ENCODE measurements around the gene FAM199X.

FAM199X gene

DNA sequence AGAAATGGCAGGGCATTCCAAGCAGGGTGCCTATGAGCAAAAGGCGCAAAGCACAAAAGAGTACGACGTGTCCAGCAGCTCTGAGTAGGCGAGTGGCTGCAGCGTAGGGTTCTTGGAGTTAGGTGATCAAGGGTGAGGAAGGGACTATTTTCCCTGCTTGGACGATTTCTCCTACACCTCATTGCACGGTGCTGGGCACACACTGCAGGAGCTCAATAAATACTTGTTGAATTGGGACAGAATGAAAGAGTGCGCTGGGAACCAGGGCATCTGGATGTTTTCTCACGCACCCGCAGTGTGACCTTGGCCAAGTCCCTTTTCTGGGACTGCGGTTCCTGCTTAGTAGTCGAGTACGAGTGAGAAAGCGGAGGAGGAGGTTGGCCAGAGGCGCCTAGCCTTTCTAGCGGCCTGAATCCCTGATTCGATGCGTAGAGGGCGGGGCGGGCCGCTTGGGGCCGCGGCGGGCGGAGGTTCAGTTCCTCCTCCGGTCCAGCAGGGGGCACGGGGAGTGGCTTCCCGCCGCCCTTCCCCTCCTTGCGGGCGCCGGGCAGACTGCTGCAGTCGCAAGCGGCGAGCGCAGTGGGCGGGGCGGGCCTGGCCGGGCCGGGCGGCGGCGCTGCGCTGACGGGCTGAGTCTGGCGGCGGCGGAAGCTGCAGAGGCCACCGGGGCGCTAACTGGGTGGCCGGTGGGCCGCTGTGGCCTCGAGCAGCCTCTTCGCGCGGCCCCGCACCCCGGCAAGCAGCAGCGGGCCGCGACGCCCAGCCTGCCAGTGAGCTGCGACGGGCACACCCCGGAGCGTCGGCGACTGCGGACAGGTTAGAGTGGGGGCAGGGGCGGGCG is at the start of gene FAM199X:
Gene FAM199X, plus strand, starts transcription at position 560 of the 841 bp plus-strand sequence. CDS start 333 bp downstream, outside the sequence.
- DNase-seq = peak; percentile 47

DNA sequence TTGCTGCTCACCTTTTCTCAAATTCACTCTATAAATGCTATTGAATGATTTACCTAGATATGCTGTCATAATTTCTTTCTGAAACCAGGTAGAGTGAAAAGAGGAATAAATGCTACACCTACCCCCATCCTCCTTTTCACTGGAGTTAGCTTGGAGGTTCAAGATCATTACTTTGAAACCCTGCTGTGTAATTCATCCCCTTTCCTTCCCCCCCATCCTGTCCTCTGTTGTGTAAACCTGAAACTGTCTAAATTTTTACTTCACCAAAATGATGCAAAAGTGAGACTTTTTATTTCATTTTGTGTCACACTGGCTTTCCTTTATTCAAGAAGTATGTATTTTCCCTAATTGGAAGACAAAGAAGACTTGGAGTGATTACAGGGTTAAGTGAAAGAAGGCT is 48.5 kb upstream of the FAM199X start:
- no peak for DNase-seq

DNA sequence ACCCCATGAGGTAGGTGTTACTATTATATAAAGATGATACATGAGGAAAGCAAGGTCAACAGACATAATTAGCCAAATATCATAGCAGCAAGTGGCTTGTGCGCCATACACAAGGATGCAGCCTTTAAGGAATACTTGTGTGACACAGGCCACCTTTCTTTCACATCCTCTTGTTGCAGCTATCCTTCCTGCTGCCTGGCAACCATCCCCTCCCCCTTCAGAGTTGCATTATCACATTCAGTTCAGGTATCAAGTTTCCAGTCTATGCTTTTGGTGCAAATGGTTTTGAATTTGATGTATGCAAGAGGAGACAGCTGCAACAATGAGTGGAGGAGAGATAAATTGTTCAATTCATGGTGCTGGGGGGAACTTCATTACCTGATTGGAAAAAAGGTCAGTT is 47.5 kb upstream of the FAM199X start:
- DNase-seq = no peak

DNA sequence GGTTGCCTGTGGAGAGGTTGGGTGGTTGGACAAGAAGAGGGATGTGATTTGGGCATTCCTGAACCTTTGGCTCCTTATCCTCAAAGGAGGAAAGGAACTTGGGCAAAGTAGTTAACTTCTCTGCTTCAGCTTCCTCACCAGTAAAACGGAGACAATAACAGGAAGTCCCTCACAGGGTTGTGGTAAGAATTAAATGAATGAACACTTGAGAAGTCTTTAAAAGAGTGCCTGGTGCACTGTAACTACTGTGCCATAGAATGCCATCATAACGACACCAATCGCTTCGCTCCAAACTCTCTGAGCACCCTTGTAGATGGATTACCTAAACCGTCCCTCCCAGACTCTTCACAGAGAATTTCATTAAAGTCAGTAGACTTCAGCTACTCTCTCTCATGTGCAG is 43.4 kb upstream of the FAM199X start:
- DNase-seq = no peak

DNA sequence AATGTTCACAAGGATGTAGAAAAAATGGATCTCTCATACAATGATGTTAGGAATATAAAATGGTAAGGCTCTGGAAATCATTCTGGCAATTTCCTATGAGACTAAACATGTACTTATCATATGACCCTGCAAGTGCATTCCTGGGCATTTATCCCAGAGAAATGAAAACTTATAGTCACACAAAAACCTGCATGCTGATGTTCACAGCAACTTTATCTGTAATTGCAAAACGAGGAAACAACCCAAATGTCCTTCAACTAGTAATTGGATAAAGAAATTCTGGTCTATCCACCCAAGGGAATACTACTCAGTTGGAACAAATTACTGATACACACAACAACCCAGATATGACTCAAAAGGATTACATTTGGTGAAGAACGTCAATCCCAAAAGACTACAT is 39.4 kb upstream of the FAM199X start:
- no peak for DNase-seq

DNA sequence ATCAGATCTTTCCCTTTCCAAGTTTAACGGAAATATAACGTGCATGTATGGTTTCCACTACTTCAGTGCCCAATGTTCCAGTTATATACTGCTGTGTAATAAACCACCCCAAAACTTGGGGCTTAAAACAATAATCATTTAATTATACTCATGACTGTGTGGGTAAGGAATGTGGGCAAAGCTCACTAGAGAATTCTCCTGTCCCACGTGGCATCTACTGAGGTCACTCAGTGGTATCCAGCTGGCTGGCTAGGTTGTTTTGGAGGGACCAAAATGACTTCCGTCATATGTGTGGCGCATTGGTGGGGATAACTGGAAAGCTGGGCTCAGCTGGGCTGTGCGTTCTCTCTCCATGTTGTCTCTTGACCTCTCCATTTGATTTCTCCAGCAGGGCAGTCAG is 35.4 kb upstream of the FAM199X start:
- DNase-seq = no peak

DNA sequence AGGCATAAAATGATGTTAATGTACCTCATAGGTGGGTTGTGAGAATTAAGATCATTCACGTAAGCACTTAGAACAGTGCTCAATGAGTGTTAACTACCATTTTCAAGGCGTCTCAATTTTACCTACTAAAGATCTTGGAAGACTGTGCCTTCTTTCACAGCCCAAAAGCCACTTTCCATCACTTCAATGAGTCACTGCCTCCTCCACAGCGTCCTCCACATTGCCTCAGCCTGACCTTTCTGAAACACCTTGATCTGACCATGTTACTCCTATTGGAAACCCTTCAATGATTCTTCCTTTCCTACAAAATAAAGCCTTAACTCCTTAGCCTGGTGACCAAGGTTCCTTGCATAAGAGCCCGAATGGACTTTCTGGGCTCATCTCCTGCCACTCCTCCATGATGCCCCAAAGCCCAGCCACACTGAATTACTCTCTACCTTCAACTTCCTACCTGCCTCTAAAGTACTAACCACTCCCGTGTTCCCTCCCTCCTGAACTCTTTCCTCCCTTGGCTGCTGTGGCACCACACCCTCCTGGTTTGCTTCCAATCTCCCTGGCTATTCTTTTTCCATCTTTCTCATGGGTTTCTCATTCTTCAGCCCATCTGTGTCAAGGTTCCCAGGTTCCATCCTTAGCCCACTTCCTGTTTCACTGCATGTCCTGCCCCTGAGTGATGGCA is 31.5 kb upstream of the FAM199X start:
- DNase-seq = no peak

DNA sequence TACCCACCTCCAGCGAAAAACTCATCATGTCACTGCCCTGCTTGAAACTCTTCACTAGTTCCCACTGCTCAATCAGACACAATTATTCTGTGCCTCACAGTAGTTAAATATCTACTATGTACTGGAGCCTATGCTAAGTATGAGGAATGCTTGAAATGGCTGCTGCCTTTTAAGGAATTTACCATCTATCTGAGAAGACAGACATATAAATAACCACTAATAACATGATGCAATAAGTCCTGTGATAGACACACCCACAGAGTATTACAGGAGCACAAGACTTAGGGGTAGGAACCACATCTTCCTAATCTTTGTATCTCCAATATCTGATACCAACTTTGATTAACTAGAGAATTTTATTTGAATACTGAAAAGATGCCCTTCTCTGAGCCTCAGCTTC is 30.6 kb upstream of the FAM199X start:
- DNase-seq = no peak

DNA sequence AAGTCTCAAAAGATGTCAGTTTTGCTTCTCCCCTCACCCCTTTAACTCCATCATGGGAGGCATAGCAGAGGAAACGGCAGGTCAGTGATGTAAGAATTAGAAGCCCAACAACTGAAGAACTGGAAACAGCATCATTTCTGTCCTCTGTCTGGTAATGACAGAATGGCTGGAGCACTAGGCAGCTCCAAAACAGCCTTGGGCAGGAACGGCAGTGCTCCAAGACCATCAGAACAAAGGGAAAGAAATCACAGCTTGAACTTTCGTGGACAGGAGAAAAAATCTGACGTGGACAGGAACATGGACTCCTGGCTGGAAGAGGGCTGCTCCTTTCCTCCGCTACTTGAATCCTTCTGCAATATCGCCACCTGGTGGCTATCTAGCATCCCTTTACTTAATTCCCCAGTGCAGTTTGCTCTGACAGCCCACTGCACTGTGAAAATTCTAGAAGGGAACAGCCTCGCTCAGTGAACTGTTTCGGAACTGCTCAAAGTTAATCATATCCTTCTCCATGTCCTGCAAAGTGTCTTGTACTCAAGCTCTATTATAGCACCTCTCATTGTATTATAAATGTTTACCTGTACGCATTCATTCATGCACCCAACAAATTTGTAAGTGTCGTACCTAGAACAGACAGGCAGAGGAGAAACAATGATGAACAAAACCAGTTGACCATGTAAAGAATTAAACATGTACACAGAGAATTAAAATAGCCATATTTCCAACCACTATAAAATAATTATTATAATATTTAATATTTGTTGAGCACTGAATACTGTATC is 29.8 kb upstream of the FAM199X start:
- peak; percentile 75 for DNase-seq

DNA sequence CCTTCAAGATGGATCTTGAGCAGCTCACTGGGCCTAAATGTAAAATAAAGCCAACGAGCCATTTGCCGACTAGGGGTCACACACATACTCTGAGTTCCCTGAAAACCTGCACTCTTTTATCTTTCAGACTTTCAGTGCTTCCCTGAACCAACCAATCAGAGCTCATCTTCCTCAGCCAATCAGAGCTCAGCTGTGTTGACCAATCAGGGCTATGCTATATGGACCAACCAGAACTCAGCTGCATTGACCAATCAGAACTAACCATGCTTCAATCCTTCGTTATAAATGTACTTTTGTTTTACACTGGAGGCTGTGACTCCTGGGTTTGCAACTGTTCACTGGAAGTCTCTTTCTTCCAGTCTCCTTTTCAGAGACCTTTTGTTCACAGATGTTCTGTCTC is 28.8 kb upstream of the FAM199X start:
- peak; percentile 6 for DNase-seq

DNA sequence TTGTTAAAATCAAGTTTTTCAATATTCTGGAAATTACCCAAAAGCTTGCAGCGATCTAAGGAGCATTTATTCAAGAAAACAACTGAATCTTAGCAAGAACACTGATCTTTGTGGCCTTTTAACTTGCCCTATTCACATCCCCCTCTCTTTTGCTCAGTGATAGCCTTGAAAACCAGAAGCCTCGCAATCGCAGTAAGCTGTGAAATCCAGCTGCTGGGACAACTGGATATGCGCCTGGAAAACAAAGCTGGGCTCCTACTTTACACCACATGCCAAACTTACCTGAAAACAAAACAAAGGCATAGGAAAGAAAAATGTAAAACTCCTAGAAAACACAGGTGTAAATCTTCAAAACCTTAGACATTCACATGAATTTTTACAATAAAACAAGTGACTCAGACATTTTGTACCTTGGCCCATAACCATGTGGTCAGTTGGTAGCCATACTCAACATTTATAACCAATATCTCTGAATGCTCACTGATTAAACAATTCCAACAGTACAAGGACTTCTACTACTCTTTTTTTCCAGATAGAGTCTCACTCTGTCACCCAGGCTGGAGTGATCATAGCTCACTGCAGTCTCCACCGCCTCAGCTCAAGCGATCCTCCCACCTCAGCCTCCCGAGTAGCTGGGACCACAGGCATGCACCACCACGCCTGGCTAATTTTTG is 25.0 kb upstream of the FAM199X start:
- DNase-seq = no peak

DNA sequence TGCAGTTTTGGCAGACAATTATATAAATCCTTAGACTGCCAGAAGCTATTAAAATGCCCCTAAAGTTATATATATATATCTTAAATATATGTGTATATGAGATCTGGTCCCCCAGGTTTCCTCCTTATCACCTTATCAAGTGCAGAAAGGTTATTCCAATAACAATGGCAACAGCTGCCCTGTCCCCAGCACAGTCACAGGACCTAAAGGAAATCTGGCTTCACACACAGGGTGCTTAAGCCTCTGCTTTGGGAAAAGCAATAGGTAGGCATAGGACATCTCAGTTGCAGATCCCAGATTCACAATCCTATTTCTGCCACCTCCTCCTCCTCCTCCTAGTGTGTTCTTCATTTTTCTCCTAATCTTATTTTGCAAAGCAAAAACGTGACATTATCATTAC is 15.2 kb upstream of the FAM199X start:
- no peak for DNase-seq

DNA sequence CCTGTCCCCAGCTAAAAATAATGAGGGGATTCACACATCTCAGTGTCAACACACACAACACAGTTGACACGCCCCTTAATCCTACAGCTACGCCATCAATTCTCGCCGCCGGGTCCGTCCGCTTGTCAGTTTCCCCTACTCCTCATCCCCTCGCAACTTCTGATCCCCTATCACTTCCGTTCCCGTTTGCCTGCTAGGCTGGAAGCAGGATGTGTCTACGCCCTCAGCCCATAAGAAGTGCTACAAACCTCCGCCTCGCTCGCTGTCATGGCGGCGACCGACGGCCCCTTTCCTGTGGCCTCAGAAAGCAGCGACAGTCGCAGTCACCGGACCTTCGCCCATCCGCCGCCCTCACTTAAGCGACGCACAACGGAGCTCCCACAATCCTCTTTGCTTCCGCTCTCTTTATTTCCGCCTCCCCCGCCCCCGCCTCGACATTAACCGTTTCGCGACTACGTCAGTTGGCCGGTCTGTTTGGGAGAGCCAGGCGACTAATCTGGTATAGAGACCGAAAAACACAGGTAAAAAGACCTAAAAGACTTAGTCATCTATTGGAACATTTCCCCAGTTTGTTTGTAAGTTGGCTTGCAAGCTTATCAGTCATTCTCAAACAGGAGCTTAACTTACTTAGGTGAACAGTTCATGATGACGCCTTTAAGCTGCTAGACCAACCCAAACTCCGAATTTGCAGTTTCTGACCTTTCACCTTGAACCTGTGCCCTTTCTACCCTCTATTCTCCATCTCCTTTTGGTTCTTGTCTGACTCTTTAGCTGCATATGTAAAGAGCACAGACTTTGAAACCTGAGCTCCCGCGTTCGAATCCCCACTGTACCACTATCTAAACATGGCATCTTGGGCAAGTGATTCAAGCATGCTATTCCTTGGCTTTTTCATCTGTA is 9.4 kb upstream of the FAM199X start, which contains the start of gene SLC25A53:
Gene SLC25A53, minus strand, starts transcription at position 380 of the 900 bp plus-strand sequence. CDS start 51,752 bp downstream, outside the sequence.
- DNase-seq = peak; percentile 19

DNA sequence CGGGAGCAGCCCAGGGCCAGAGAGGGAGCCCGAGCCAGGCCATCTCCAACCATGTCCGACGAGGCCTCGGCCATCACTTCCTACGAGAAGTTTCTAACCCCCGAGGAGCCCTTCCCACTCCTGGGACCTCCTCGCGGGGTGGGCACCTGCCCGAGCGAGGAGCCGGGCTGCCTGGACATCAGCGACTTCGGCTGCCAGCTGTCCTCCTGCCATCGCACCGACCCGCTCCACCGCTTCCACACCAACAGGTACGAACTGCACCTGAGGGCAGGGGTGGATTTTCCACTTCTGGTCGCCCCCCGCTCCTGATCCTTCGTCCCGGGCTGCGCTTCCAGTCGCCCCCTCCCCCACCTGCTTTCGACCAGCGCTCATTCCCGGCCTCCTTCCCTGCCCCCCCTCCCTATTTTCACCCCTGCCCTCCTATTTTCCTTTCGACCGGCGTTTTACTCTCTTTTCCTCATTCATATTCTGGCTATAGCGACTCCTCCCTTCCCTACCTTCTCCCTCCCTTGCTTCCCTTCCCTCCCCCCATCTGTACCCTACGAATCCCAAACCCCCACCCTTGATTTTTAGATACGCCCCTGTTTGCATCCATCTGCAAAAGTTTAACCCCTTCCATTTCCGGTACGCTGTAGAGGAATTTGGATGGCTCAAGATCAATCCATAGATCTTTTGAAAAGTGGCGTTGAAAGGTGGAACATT is 633 bp downstream of the FAM199X start:
- DNase-seq = no peak

DNA sequence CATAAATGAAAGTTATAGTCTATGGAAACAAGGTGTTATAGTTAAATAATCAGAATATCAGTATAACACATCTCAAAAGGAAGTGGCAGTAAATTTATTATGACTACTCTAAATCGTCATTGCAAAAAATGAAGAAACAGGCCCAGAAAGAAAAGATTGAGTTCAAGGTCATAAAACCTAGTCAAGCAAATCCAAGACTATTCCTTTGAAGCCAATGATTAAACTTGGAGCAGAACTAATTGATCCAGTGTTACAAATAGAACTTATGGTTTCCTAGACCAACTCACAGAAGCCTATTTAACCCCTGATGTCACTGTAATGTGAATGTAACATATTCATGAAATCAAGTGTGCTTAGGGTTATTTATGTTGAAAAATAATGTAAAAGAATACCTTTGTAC is 1.9 kb downstream of the FAM199X start:
- no peak for DNase-seq

DNA sequence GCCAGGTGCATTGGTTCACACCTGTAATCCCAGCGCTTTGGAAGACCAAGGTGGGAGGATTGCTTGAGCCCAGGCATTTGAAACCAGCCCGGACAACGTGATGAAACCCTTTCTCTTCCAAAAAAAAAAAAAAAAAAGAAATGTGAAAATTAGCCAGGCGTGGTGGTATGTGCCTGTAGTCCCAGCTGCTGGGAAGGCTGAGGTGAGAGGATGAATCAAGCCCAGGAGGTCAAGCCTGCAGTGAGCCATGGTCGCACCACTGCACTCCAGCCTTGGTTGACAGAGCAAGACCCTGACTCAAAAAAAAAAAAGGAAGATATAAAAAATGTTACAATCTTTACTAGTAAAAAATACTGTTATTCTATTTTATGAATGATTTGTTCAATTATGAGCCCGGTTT is 5.9 kb downstream of the FAM199X start:
- no peak for DNase-seq

DNA sequence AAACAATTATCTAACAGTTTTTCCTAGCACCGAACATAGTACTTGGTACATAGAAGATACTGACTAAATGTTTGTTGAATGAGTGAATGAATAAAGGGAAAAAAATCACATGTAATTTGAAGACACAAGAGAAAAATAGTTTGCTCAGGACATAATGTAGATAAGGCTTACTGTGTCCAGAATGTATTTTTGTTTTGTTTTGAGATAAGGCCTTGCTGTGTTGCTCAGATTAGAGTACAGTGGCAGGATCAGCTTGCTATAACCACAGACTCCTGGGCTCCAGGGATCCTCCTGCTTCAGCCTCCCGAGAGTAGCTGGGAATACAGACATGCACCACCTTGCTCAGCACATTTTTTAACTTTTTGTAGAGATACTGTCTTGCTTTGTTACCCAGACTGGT is 6.5 kb downstream of the FAM199X start:
- DNase-seq = no peak

DNA sequence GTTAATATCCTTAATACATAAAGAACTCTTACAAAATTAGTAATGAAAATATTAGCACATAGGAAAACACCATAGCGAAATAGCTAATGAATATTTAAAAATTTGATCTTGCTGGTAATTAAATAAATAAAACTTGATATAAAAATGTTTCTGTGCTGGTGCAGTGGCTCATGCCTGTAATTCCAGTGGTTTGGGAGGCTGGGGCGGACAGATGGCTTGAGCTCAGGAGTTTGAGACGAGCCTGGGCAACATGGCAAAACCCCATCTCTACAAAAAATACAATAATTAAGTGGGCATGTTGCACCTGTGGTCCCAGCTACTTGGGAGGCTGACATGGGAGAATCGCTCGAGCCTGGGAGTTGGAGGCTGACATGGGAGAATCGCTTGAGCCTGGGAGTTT is 7.6 kb downstream of the FAM199X start:
- DNase-seq = no peak

DNA sequence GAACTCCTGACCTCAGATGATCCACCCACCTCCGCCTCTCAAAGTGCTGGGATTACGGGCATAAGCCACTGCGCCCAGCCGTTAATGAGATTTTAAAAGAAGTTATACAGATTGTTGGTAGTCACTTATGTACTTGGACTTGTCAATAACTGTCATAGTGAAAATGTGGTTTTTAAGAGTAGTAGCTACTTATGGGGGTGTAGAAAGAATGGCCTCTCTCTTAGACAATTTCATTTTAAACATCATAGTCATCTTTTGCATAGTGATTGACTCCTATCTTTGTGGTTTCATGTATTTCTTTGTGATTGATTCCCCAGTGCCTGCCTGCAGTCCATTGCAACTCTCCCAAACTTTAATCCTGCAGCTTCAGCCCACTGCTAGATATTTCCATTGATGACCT is 17.4 kb downstream of the FAM199X start:
- no peak for DNase-seq

DNA sequence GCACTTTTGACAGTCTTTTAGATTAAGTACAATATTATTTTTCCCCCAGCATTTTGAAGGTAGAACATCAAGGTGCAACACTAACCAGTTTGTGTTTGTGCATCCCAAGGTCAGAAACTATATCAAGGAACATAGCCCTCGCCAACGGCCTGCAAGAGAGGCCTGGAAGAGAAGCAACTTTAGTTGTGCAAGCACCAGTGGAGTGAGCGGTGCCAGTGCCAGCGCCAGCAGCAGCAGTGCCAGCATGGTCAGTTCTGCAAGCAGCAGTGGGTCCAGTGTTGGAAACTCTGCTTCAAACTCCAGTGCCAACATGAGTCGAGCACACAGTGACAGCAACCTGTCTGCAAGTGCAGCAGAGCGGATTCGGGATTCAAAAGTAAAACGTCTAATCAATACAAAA is 21.7 kb downstream of the FAM199X start:
- no peak for DNase-seq

DNA sequence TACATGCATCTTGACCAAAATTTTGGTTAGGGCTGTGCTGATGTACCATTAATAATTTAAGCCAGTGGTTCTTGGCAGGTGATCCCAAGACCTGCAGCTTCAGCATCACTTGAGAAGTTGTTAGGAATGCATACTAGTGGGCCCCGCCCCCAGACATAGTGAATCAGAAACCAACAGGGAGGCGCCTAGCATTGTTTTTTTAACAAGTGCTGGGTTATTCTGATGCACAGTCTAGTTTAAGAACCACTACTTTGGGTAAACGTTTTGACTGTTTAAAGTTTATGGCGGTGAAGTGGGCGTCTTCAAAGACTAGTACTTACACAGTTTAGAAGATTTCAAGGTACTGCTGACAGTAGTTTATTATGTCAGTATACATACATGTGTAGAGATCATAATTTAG is 23.6 kb downstream of the FAM199X start:
- no peak for DNase-seq

Data from NCI-H1048 (cell line).